GM12875 (cell line): ENCODE data around the gene COL23A1.

Experiments
- H3K4me3 ChIP-seq: one replicate; pipeline ENCODE4 v1.5.1; 2011; ENCODE audit warnings: low read depth, low read length, control low read depth
- TF ChIP-seq, protein P1 (sequence below): IDR thresholded peaks from 2 replicates; pipeline ENCODE4 v1.5.1; 2011; ENCODE audit warnings: low read depth, mild to moderate bottlenecking, control low read depth, inconsistent platforms, low read length, moderate library complexity, borderline replicate concordance; ENCODE audit not compliant: insufficient read depth

The COL23A1 gene

GRCh38 chr5:178353461-178353860 is 236.7 kb downstream of the COL23A1 start:
- H3K4me3 ChIP-seq = no peak overlapping the region
- TF ChIP-seq, protein P1, sequence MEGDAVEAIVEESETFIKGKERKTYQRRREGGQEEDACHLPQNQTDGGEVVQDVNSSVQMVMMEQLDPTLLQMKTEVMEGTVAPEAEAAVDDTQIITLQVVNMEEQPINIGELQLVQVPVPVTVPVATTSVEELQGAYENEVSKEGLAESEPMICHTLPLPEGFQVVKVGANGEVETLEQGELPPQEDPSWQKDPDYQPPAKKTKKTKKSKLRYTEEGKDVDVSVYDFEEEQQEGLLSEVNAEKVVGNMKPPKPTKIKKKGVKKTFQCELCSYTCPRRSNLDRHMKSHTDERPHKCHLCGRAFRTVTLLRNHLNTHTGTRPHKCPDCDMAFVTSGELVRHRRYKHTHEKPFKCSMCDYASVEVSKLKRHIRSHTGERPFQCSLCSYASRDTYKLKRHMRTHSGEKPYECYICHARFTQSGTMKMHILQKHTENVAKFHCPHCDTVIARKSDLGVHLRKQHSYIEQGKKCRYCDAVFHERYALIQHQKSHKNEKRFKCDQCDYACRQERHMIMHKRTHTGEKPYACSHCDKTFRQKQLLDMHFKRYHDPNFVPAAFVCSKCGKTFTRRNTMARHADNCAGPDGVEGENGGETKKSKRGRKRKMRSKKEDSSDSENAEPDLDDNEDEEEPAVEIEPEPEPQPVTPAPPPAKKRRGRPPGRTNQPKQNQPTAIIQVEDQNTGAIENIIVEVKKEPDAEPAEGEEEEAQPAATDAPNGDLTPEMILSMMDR = no peak

DNA sequence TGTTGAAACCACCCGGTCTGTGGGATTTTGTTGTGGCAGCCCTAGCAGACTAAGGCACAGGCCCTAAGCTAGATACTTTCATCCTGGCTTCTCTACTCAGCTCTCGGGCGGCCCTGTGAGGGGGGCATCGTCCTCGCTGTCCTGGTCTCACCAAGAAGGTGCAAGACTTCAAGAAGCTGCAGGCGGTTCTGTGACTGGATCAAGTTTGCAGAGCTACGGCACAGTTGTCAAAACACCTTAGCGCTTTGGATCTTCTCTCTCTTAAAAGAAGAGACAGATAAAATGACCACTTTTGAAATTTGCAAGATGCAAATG is 238.2 kb downstream of the COL23A1 start:
- H3K4me3 ChIP-seq = no peak overlapping the region
- TF ChIP-seq, protein P1 = no peak

GRCh38 chr5:178351221-178352034 is 238.8 kb downstream of the COL23A1 start:
- TF ChIP-seq, protein P1 = no peak
- H3K4me3 ChIP-seq = no peak overlapping the region

- no peak overlapping the region for H3K4me3 ChIP-seq
- TF ChIP-seq, protein P1 = no peak
Measured at GRCh38 chr5:178350361-178351220, 239.6 kb downstream of the COL23A1 start.

DNA sequence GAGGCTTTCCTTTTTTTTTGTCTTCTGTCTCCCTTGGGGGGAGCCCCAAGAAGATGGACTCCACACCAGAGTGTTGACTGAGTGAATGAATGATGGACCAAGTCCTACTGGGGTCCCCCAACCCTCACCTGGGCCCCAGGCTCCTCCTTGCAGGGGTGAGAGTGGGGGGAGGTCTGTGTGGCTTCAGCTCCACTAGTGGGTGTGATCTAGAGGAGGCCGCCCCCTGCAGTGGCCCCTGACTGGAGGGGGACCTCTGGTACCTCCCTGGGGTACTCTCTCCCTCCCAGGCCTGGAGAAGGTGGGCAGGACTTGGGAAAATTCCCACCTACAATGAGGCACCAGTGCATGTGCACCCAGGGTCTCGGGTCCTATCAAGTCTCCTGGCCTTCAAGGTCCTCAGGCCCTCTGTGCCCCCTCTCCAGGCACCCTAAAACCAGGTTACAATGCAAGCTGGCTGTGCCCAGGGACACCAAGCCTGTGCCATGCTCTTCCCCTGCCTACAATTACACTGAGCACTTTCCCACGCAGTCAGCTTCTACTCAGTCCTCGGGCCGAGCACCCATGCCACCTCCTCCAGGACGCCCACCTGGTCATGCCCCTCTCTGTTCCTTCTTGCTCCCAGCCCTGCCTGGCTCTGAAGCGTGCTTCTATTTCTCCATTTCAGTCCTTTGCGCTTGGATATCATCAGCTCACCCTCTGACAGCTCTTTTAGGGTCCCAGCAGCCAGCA is 240.4 kb downstream of the COL23A1 start:
- TF ChIP-seq, protein P1 = no peak
- no peak overlapping the region for H3K4me3 ChIP-seq

- TF ChIP-seq, protein P1 = no peak
- no peak overlapping the region for H3K4me3 ChIP-seq
Measured at GRCh38 chr5:178349075-178349511, 241.1 kb downstream of the COL23A1 start.
